ENCODE results near the gene GSG1L.

Gene GSG1L

DNA sequence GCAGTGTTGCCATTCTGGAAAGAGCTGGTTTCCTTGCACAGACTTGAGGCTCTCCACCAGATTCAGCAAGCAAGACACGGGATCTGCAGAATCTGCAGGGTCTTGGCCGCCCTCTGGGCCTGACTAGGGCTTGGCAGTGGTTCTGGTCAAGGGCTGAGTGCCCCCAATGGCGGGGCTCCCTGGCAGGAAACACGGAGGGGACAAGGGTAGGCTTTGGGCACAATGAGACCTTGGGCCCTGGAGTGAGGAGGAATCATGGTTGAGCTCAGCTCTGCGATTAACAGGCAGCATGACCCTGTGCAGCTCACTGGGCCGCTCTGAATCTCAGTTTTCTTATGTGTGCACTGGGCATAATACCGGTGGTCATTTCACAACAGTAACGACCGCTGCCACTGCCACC, 249.9 kb downstream of the GSG1L start:
- H3K4me3 ChIP-seq (ENCODE audit: low read depth, low read length), result no peak overlapping the region
- no peak for DNase-seq (ENCODE audit: low read depth)
- TF ChIP-seq, protein P1, sequence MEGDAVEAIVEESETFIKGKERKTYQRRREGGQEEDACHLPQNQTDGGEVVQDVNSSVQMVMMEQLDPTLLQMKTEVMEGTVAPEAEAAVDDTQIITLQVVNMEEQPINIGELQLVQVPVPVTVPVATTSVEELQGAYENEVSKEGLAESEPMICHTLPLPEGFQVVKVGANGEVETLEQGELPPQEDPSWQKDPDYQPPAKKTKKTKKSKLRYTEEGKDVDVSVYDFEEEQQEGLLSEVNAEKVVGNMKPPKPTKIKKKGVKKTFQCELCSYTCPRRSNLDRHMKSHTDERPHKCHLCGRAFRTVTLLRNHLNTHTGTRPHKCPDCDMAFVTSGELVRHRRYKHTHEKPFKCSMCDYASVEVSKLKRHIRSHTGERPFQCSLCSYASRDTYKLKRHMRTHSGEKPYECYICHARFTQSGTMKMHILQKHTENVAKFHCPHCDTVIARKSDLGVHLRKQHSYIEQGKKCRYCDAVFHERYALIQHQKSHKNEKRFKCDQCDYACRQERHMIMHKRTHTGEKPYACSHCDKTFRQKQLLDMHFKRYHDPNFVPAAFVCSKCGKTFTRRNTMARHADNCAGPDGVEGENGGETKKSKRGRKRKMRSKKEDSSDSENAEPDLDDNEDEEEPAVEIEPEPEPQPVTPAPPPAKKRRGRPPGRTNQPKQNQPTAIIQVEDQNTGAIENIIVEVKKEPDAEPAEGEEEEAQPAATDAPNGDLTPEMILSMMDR (IDR thresholded peaks at IDR 0.05; ENCODE audit: control insufficient read depth, extremely low read depth, insufficient read depth), result no peak

DNA sequence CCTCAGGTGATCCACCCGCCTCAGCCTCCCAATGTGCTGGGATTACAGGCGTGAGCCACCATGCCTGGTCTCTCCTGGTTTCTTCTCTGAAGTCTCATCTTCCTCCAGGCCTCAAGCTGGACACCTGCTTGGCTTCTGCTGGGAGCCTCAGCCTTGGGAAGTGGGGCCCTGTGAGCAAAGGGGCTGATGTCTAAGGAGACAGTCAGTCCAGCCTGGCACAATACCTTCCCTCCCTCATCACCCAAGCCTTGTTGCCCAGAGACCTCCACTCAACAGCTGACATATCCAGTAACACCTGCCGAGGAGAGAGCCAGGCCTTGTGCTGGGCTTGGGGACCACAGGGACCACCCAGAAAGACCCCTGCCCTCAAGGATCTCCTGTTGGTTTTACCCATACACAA, 251.6 kb downstream of the GSG1L start:
- no peak overlapping the region for H3K4me3 ChIP-seq (ENCODE audit: low read depth, low read length)
- DNase-seq (ENCODE audit: low read depth), result no peak
- TF ChIP-seq, protein P1 (IDR thresholded peaks at IDR 0.05; ENCODE audit: control insufficient read depth, extremely low read depth, insufficient read depth), result no peak

DNA sequence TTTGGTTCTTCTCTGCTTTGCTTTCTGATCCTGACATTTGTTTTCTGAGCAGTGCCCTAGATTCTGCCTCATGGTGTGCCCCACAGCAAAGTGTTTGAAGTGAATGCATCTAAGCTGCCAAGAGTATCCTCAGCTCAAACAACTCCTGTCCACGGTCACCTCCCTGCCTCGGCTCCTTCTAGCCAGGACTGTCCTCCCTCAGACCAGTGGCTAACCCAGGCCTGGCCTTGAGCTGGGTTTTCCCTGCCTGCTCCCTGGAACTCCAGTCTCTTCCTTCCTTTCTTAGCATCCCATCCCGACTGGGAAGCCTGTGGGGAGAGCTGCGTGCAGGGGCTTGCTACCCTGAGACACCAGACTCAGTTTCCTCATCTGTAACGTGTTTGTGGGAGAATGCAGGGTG, 256.5 kb downstream of the GSG1L start:
- no peak overlapping the region for H3K4me3 ChIP-seq (ENCODE audit: low read depth, low read length)
- DNase-seq (ENCODE audit: low read depth), result no peak
- TF ChIP-seq, protein P1 (IDR thresholded peaks at IDR 0.05; ENCODE audit: control insufficient read depth, extremely low read depth, insufficient read depth), result no peak

DNA sequence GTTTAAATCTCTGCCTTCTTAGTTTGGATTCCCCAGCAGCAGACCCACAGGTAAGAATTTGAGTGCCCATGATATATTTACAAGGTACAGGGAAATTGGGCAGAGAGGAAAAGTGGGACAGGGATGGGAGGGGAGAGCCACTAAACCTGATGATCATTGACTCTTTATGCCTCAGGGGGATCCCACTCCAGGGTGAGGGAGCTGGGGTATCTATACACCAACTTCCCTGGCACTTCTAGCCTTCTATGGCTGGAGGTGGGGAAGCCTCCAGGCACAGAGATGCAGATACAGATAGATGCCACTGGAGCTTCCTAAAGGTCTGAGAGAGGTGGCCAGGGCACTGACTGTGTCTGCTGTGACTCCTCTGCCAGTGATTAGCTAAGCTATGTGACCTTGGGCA, 257.1 kb downstream of the GSG1L start:
- no peak overlapping the region for H3K4me3 ChIP-seq (ENCODE audit: low read depth, low read length)
- no peak for DNase-seq (ENCODE audit: low read depth)
- TF ChIP-seq, protein P1 (IDR thresholded peaks at IDR 0.05; ENCODE audit: control insufficient read depth, extremely low read depth, insufficient read depth), result no peak

DNA sequence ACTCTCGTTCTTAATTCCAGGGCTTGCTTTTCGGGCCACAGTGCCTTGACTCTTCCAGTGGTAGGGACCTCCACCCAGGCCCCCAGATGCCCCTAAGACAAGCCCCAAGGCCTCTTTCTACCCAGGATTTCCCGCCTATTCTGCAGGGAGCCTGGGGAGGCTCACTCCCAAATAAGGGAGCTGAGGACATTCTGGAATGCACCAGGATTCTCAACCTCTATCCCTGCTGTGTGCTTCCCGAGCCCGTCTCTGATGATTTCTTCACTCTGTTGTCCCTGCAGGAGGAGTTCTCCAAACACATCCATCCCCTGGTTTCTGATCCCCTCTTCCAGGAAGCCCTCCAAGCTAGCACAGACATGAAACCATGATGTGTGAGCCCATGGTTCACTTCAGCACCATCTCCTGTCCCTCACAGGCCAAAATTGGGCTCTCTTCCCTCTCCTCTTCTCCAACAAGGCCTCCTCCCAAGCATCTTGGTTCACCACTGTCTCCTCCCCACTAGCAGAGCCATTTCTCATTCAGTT, 257.6 kb downstream of the GSG1L start:
- no peak overlapping the region for H3K4me3 ChIP-seq (ENCODE audit: low read depth, low read length)
- TF ChIP-seq, protein P1 (IDR thresholded peaks at IDR 0.05; ENCODE audit: control insufficient read depth, extremely low read depth, insufficient read depth), result no peak
- DNase-seq (ENCODE audit: low read depth), result no peak

DNA sequence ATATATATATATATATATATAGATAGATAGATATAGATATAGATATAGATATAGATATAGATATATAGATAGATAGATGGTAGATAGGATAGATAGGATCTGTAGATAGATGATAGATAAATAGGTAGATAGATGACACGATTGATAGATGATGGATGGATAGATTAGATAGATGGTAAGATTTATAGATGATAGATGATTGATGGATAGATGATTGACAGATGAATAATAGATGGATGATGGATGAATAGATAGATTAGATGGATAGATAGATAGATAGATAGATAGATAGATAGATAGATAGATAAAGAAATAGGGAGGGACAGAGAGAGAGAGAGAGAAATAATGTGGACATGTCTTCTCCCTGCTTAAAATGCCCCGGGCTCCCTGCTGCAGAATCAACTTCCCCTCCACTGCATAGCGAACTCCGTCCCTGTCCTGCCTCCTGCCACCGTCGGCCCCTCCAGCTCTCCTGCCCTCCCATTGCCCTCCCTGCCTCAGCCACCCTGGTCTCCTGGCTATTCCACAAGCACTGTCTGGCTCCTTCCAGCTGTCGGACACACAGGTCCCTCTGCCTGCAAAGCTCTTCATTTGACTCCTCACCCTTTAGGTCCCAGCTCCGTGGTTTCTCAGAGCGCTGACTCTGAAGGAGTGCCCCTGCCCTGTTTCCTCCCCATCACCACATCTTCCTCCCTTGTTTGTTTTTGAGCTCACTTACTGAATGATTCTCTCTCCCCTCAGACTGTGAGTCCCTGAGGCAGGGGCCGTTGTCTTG, 259.6 kb downstream of the GSG1L start:
- no peak overlapping the region for H3K4me3 ChIP-seq (ENCODE audit: low read depth, low read length)
- no peak for DNase-seq (ENCODE audit: low read depth)
- TF ChIP-seq, protein P1 (IDR thresholded peaks at IDR 0.05; ENCODE audit: control insufficient read depth, extremely low read depth, insufficient read depth), result no peak
